Measurements from ENCODE around the gene RALGAPB. TPM values are rescaled to one million over a fixed set of nuclear protein-coding genes. Genes with fewer than 3 reads are reported as not detected.

Gene RALGAPB
- total and polyA plus RNA-seq, 10 donors = 6.8 to 62.5 (median 44.1) TPM

DNA sequence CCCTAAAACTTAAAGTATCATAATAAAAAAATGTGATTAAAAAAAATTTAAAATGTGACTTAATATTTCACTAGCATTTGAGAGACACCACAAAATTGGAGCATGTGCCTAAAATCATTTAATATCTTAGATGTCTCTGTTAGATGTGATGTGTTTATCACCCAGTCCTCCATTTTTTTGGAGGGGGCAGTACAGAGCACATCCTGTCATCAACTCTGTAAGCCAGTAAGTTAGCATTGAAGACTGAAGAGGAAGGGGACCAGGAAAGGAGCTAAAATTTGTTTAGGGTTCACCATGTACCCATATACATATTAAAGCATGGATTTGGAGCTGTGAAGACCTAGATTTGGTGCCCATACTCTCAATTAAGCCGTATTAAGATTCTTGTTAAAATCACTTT, 77.6 kb downstream of the RALGAPB start:
- DNase-seq = no peak
- WGBS, 5 donors = 96 to 100% (median 100%) methylated on average over 1 of the region's 1 CpG
- Histone ChIP-seq H3K4me1 (no peaks in the 10 kb centered on the region), H3K9me3 (no peaks in the 10 kb centered on the region), H3K27ac (no peak overlapping the region), H3K4me3 (no peak overlapping the region), H3K27me3 (replicated peaks in 1 of 7) (no peaks in the 10 kb centered on the region), H3K36me3 (peaks cover 6 to 100% (median 92%) of the 10 kb centered on the region in 6 donors)
- TF ChIP-seq, protein P1, sequence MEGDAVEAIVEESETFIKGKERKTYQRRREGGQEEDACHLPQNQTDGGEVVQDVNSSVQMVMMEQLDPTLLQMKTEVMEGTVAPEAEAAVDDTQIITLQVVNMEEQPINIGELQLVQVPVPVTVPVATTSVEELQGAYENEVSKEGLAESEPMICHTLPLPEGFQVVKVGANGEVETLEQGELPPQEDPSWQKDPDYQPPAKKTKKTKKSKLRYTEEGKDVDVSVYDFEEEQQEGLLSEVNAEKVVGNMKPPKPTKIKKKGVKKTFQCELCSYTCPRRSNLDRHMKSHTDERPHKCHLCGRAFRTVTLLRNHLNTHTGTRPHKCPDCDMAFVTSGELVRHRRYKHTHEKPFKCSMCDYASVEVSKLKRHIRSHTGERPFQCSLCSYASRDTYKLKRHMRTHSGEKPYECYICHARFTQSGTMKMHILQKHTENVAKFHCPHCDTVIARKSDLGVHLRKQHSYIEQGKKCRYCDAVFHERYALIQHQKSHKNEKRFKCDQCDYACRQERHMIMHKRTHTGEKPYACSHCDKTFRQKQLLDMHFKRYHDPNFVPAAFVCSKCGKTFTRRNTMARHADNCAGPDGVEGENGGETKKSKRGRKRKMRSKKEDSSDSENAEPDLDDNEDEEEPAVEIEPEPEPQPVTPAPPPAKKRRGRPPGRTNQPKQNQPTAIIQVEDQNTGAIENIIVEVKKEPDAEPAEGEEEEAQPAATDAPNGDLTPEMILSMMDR (IDR thresholded peaks at IDR 0.05 in 8 of 11, conservative IDR thresholded peaks at IDR 0.05 in 3 of 11) = no peak
- TF ChIP-seq POLR2AphosphoS5 (IDR thresholded peaks at IDR 0.05) = no peak
- TF ChIP-seq POLR2A (IDR thresholded peaks at IDR 0.05) = no peak
- intact Hi-C loops (cut with DNase I; ENCODE audit: low total_unique reads) = no loop called here

- intact Hi-C loops (cut with DNase I; ENCODE audit: low total_unique reads) = no loop called here
- no peak overlapping the region for H3K27ac ChIP-seq
- no peaks in the 10 kb centered on the region for H3K27me3 ChIP-seq (replicated peaks in 1 of 7)
- no peaks in the 10 kb centered on the region for H3K4me1 ChIP-seq
- no peak overlapping the region for H3K4me3 ChIP-seq
- peaks cover 6 to 100% (median 92%) of the 10 kb centered on the region in 6 donors for H3K36me3 ChIP-seq
- WGBS, 5 donors = 89 to 93% (median 93%) methylated on average over 7 of the region's 7 CpGs
- DNase-seq = no peak
- TF ChIP-seq POLR2A (IDR thresholded peaks at IDR 0.05) = no peak
- TF ChIP-seq, protein P1 (IDR thresholded peaks at IDR 0.05 in 8 of 11, conservative IDR thresholded peaks at IDR 0.05 in 3 of 11) = no peak
- no peak for TF ChIP-seq POLR2AphosphoS5 (IDR thresholded peaks at IDR 0.05)
- no peaks in the 10 kb centered on the region for H3K9me3 ChIP-seq
Measured at GRCh38 chr20:38551056-38551626, 78.5 kb downstream of the RALGAPB start.

- no peak for DNase-seq
- intact Hi-C loops (cut with DNase I; ENCODE audit: low total_unique reads) = no loop called here
- H3K27me3 ChIP-seq (replicated peaks in 1 of 7) = no peaks in the 10 kb centered on the region
- no peak overlapping the region for H3K27ac ChIP-seq
- no peaks in the 10 kb centered on the region for H3K9me3 ChIP-seq
- TF ChIP-seq POLR2A (IDR thresholded peaks at IDR 0.05) (no peak), POLR2AphosphoS5 (IDR thresholded peaks at IDR 0.05) (no peak)
- TF ChIP-seq, protein P1 (IDR thresholded peaks at IDR 0.05 in 8 of 11, conservative IDR thresholded peaks at IDR 0.05 in 3 of 11) = no peak
- H3K36me3 ChIP-seq = peaks cover 2 to 100% (median 93%) of the 10 kb centered on the region in 6 donors
- H3K4me1 ChIP-seq = no peaks in the 10 kb centered on the region
- H3K4me3 ChIP-seq = no peak overlapping the region
- 81 to 98% (median 93%) methylated on average over 2 of the region's 2 CpGs for WGBS, 5 donors
Measured at GRCh38 chr20:38554986-38555385, 82.3 kb downstream of the RALGAPB start.

- intact Hi-C loops (cut with DNase I; ENCODE audit: low total_unique reads) = no loop called here
- Histone ChIP-seq H3K27me3 (replicated peaks in 1 of 7) (no peaks in the 10 kb centered on the region), H3K27ac (no peak overlapping the region), H3K4me1 (no peaks in the 10 kb centered on the region), H3K4me3 (no peak overlapping the region), H3K36me3 (peaks cover 2 to 100% (median 93%) of the 10 kb centered on the region in 6 donors), H3K9me3 (no peaks in the 10 kb centered on the region)
- DNase-seq = no peak
- TF ChIP-seq POLR2AphosphoS5 (IDR thresholded peaks at IDR 0.05) = no peak
- TF ChIP-seq POLR2A (IDR thresholded peaks at IDR 0.05) = no peak
- TF ChIP-seq, protein P1 (IDR thresholded peaks at IDR 0.05 in 8 of 11, conservative IDR thresholded peaks at IDR 0.05 in 3 of 11) = no peak
Measured at GRCh38 chr20:38555395-38555794, 82.8 kb downstream of the RALGAPB start.

Data from spleen (tissue), 11 donors.